ENCODE results near the gene FSTL5.

The FSTL5 gene

DNA sequence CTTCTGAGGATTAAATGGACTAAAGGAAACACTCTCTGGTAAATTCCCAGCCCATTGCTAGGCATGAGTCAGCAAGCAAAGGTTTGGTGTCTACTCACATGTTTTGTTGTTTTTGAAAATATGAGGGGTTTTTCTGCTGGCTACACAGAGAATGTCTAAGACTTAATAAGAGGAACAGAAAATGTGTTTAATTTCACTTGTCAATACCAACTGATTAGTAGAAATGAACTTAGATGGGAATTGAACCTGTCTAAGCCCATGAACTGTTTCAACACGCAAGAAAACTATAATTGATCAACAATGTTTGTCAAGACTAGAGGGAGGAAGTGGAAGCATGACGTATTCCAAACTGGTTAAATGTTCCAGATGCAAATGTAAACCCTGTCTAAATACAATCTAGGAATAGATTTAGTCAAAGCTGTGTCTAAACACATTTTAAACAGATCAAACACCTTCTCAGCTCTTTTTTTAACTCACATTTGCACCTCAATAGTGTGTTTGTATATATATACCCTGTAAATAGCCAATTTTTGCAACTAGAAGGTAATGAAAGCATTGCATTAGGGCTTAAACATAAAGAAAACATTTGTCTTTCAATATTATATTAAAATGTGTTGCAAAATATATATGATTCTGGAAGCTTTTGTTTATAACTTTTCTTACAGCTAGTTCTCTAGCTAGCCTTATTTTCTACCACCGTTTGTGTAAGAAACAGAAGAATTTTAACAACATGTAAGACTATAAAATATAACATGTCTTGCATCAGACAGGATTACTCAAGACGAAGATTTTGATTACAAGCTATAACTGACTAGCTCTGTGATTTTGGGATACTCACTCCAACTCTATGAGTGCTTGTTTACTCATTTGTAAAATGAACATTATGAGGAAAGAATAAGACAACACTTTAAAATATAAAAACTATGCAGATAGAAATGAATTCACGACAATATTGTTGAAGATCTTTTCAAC, 607.8 kb downstream of the FSTL5 start:
- DNase-seq, result no peak

DNA sequence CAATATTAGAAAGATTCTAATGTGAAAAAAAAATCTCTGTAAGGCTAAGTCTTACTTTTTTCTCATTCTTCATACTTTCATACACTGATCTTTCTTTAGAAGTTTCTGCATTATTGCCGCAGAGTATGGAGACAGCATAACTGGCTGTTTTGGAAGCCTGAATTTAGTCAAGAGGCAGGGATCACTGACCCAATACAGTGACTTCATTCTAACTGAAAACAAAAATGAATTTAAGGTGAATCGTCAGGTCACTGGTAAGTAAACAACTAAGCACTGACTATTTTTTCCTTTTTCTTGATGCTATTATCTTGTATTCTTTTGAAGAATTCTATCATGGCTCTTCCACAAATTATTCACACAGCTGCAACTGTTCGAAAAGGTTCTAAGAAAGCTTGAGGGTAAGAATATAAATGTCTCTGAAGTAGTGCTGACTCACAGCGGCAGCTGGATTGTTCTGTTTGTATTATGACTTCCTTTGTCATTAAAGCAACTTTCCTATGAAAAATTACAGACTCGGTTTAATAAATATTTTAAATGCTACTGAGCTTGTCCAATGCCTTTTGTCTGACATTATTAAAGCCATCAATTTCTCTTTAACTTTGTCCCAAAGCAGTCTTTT, 609.3 kb downstream of the FSTL5 start:
- DNase-seq, result no peak

DNA sequence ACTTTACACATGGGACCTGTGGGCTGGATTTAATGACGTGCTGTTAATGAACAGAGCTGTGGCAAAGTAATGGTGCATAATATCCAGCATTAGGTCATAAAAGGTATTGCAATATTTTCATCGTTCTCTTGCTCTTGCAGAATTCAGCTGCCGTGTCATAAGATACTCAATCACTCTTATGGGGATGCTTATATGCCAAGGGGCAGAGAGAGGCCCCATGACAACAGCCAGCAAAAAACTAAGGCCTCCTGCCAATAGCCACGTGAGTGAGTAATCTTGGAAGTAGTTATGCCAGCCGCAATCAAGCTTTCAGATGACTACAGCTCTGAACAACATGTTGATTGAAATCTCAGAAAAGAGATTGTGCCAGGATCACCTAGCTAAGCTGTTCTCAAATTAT, 616.9 kb downstream of the FSTL5 start:
- DNase-seq, result no peak

DNA sequence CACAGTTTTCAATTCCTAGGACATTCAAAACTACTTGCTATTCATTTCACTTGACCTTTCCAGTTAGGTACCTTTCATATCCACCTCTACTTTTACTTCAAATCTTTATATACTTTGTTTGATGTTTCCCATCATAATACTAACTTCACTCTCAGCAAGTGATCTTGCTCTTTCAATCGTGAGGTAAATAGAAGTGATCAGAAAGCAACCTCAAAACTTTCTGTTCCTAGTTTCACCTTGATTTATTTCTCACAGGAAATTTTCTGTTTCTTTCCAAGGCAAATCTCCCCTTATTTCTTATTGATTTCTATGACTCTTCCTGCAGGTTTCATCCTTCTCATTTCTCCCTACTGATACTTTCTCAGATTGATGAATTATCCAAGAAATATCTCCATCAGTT, 623.5 kb downstream of the FSTL5 start:
- DNase-seq, result no peak

DNA sequence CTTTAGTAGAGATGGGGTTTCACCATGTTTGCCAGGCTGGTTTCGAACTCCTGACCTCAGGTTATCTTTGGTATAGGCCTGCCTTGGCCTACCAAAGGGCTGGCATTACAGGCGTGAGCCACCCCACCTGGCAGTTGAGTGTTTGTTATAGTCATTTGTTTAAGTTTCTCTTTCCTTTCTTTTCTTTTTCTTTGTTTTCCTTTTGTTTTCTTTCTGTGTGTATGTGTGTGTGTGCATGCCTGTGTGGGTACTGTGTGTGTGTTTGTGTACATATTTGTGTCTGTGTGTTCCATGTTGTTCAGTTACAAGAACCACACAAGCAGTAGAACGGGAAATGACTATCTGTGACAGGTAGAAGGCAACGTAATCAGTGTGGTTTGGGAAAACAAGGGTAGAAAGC, 624.9 kb downstream of the FSTL5 start:
- no peak for DNase-seq

DNA sequence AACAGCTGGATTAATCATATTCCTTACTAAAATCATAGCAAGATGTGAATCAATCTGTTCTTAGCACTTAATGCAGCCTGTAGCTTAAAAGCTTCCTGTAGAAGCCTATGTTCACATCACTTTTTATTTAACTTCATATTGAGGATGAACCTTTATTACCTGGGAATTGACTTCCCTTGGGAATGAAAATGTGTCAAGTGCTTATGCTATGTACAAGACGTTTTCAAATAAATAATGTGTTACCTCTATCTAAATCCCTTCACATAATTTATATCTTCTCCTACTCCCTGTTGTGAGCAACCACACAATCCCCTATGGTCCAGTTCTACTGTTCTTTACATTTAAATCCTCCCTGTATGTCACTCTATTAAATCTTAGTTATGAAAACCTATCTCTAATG, 633.1 kb downstream of the FSTL5 start:
- DNase-seq, result no peak

DNA sequence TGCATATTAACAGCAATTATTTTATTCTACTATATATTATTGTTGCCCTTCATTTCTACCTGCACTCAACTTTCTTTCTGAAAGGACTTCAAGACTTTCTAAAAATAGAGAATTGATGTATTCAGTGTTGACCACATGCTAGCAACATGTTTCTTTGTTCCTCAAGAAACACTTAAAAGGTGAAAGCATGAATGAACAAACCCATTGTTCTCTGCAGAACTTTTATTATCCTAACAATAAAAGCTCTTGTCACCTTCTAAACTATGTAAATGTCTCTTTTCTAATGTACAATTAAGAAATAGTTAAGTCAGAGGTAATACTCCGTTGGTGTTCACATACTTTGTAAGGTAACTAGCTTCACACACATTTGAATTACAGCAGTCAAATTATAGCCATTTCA, 638.7 kb downstream of the FSTL5 start:
- DNase-seq, result no peak

DNA sequence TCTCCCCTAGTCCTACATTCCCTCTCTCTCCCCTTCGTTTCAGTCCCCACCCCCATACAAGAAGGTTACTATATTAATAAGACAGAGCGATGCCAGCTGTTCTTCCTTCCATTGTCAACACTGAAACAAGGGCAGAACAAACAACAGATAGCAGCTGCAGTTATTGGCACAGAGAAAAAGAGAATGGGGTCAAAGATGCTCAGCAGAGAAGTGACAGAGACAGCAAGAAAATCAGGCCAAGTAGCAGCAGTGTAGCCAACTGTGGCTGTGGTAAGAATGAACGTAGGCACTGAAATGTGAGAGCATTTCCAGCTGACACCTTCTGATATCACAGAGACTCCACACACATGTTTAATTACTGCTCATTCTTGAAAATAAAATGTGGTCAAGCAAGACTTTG, 641.8 kb downstream of the FSTL5 start:
- DNase-seq, result no peak

DNA sequence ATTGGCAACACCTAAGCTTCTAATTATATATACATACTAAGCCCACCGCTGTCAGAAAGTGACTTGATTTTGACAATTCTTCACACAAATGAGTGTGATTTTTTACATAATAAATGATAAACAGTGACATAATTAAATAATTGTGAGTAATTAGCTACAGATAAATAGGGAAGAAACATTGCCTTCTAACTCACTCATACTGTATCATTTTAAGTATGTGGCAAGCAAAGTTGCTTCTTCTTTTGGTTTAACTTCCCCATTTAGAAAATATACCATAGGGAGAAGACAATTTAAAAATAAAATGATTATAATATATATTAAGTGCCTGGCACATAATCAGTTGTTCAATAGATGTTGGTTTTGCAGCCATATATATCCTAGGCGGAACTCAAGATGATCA, 644.2 kb downstream of the FSTL5 start:
- peak; percentile 0 for DNase-seq

DNA sequence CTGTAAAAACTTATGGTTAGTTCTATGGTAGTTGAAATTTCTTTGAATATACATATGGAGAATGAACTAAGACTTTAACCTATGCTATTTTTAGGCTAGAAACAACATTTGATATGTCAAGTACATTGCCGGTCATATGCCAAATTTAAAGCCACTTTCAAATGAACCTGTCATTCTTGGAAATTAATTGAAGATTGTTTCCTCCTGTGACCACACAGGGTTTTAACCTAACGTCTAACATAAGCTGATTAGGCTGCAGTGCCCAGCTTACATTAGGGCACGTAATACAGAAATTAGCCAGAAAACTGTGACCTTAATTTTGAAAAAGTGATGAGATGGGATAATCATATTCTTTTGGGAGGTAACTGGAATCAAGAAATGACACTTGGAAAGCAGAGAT, 645.9 kb downstream of the FSTL5 start:
- DNase-seq, result no peak

DNA sequence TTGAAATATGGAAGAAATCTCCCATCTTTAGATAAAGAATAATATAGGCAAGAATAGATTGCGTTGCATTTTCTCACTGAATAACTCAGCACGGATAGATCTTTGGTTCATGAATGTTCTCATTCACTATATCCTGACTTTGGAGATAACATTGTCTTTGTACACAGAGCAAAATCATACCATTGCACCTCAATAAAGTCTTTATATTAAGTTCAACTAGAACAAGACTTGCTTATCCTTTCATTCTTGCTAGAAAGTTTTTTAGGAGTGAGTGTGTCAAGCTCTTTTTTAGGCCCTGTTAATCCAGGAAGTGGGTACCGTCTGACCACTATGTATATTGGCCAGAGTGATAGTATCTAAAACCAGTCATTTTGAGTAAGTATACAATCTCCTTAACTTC, 658.7 kb downstream of the FSTL5 start:
- DNase-seq, result no peak

DNA sequence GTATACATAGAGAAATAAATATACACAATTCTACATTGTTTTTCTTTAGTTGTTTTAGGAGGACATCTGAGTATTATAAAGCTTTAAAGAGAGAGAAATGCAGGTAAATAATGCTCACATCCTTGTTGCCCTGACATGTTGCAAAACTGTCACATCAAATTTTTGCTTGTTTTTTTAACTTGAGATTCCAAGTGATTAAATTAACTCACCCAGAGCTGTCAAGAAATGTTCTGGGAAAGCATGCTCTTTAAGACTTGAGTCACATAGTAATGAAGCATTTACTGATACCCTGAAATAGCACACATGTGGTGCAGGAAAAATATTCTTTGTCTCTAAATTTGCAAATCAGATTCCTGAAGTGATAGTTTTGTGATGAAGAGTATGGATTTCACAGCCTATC, 665.6 kb downstream of the FSTL5 start:
- DNase-seq, result no peak

DNA sequence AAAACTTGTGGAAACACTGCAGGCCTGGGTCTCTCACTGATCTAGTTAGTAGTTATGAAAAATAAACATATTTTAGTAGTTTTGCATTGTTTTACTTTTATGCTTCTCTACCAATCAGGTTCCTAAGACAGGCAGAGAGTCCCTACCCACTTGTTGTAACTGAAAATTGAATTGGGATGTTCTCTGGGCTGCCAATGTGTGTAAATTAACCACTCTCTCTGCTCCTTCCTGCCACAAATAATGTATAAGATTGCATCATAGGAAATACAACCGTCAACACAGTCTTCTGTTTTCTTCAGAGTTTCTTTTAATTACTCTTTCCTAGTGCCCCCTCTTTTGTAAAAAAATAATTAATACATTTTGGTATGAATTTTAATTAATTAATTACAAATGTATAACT, 677.3 kb downstream of the FSTL5 start:
- no peak for DNase-seq

DNA sequence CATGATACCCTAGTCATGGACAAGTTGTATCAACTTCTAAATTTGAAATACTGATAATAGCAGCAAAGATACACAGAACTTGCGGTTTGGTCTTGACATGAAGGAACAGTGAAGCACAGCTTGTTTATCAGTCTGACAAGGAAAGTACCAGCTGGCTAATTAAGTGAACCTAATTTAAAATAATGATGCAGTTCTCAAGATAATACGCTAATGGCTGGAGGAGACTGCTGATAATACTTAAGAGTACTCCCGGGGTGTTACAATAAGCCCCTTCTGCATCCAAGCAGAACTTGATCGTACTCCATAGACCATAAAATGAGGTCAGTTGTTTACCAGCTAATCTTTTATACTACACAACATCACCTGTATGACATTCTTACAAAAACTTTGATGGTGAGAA, 697.5 kb downstream of the FSTL5 start:
- DNase-seq, result no peak

DNA sequence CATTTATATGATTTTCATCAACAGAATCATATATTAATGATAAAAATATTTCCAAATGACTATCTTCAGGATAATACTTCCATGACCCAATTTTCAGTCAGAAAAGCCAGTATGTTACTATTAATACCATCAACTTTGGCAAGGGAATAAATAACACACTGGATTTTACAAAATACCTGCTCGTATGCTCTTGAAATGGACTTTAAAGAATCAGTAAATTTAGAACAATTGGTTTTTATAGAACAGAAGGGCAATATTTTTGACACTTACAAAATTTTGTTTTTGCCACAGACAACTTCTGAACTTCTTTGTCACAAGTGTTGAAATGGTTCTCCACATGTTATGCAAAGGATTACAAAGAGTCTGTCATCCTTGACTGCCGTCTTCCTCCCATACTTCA, 700.4 kb downstream of the FSTL5 start:
- no peak for DNase-seq

DNA sequence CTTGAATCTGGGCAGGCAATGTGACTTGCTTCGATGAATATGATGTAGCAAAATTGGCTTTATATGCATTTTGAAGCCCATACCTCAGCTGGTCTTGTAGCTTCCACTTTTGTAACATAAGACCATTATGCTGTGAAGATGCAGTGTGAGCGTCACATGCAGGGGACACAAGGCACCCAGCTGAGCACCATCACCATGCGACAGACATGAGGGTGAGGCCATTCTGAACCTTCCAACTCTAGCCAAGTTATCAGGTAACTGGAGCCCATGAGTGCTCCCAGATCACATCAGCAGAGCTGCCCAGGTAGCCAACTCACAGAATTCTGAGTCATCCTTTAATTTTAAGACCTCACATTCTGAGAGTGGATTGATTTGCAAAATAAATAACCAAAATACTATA, 705.9 kb downstream of the FSTL5 start:
- no peak for DNase-seq

DNA sequence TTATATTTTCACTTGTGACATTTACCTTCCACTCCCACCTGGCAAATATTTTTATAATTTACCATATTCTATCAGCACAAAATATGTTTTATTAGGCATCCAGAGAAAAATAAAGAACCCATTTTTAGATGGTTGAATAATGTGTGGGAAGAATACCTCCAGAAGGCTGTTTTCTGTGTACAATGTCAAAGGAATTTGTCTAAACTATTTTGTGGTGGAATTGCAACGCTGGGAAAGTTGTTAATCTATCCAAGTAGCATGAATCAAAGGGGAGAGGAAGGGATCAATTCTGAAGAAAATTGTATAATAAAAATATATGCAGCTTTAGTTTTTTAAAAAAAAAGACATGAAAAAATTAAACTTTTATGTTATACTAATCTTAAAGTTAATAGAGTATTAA, 706.5 kb downstream of the FSTL5 start:
- no peak for DNase-seq

DNA sequence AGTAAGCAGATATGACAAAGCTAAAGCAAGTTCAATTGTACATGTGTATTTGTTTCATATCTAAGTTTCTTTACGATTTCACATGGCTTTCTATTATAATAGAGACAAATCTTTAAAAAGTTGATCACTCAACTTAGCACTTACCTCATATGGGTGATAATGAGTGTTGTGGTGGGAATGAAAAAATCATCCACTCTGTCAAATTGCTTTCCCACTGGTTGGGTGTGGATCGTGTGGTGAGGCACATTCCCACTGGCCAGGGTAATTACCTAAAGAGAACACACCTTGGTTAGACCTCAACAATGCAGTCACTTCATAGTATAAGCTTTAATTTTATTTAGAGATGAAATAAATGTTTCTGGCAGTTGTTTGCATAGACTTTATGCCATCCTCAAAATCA, 708.9 kb downstream of the FSTL5 start:
- no peak for DNase-seq

DNA sequence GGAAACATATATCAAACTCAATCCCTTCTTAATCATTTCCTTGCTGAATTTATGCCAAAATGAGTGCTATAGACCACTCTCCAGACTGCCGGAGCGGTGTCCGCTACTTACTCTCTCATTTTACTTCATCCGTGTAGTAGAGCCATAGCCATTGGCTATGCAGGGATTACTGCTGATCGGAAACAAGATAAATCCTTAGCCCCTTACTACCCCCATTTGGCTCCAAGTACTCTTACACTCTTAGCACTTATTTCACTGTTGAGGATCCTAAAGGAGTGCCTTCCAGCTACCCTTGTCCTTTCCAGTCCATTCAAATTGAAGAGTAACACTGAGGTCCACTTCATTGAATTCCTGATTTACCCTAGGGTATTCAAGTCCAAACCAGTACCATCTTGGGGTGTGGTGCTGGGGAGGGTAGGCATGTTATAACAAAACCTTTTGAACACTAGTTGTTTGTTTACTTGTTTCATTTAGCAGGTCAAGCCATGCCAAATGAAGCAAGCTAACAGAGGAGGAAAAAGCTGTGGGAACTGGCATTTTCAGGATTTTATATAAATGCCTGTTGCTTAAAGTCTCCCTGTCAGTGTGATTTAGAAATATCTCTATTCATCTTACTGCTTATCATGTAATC, 715.1 kb downstream of the FSTL5 start:
- no peak for DNase-seq

DNA sequence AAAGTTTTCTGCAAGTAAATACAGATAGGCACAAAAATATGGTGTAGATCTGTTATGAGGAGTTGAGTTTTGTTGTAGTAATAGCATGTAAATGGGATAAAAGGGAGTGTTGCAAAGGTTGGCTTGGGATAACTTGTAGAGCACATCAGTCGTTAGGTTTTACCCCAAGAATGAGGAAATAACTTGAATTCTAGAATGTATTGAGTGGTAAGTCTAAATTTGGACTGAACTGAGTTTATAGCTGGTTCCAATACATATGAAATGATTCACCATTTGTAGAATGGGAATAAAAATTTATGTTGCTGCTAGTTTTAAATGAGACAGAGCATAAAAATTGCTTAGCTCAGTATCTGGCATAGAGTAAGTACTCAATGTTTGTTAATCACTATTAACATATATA, 719.2 kb downstream of the FSTL5 start:
- DNase-seq, result no peak

DNA sequence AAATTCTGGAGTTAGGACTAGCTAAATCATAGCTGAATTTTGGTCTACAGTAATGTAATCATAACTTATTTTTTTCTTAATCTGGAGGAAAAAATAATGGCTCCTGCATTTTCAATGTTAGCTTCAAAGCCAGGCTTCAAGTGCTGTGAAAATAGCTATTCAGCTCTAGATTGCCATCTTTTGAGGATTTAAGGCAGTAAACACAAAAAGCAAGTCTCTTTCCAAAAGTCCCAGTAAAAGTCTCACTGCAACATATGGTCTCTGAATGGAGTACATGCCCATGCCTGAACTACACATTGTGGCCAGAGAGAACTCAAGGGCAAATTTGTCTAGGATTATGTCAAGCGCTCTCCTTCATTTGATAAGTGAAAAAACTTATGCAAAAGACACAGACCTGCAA, 720.9 kb downstream of the FSTL5 start:
- no peak for DNase-seq

DNA sequence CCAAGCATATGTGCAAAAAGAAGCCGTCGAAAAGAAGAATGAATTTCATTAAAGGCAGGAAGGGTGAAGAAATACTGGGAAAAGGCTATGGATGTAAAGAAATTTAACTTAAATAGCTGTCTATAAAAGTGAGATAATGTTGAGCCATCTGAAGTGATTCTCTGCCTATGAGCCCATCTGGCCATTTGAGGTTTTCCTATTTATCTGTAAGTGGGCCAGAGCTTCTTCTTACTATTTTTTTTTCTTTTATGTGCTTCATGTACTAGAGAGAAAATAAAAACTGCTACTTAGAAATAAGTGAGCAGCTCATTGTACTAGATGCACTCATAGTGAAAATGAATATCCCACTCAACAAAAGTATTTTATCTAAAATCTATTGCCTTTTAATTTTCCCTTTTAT, 725.7 kb downstream of the FSTL5 start:
- DNase-seq, result no peak

DNA sequence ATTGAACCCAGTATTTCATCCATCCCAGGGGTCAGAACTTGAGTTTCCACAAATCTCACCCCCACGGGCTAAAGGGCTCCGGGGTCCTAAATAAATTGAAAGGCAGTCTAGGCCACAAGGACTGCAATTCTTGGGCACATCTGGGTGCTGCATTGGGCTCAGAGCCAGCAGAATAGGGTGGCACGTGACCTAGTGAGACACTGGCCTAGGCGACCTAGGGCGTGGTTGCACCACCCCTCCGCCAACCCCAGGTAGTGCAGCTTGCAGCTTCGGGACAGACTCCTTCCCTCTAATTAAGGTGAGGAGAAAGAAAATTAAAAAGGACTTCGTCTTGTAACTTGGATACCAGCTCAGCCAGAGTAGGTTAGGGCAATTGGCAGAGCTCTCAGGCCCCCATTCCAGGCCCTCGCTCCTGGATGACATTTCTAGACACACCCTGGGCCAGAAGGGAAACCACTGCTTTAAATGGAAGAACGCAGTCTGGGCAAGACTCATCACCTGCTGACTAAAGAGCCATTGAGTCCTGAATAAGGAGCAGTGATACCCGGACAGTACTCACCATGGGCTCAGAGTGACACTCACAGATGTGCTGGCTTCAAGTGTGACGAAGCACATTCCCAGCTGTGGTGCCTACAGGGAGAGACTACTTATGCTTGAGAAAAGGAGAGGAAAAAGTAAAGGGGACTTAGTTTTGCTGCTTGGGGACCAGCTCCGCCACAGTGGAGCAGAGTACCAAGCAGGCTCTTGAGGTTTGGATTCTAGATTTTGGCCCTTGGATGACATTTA, 735.4 kb downstream of the FSTL5 start:
- DNase-seq, result no peak

Measured in SIG-M5 (cell line).